Measurements from ENCODE around the gene EPHA7.
A peak's percentile ranks its signal among the peaks of the same experiment; 100 is the strongest.

EPHA7 gene

DNA sequence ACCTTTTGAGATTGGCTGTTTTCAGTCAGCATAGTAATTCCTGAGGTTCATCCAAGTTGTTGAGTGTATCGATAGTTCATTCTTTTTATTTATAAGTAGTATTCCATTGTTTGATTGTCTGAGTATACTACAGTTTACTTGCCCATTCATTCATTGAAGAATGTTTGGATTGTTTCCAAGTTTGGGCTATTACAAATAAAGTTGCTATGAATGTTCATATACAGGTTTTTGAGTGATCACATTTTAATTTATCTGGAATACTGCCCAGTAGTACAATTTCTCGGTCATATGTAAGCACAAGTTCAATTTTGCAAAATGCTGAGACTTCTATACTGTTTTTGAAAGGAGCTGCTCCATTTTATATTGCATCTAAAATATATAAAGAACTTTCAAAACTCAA, 14.2 kb upstream of the EPHA7 start:
- ChIA-PET CTCF (no interaction called here), POLR2A (no interaction called here)
- H3K4me3 ChIP-seq (ENCODE audit: low read depth, low read length), result no peak overlapping the region
- DNase-seq (ENCODE audit: low read depth, low spot score), result no peak
- TF ChIP-seq, protein P1, sequence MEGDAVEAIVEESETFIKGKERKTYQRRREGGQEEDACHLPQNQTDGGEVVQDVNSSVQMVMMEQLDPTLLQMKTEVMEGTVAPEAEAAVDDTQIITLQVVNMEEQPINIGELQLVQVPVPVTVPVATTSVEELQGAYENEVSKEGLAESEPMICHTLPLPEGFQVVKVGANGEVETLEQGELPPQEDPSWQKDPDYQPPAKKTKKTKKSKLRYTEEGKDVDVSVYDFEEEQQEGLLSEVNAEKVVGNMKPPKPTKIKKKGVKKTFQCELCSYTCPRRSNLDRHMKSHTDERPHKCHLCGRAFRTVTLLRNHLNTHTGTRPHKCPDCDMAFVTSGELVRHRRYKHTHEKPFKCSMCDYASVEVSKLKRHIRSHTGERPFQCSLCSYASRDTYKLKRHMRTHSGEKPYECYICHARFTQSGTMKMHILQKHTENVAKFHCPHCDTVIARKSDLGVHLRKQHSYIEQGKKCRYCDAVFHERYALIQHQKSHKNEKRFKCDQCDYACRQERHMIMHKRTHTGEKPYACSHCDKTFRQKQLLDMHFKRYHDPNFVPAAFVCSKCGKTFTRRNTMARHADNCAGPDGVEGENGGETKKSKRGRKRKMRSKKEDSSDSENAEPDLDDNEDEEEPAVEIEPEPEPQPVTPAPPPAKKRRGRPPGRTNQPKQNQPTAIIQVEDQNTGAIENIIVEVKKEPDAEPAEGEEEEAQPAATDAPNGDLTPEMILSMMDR (IDR thresholded peaks at IDR 0.05; ENCODE audit: insufficient read depth, low read length, missing control alignments), result no peak

DNA sequence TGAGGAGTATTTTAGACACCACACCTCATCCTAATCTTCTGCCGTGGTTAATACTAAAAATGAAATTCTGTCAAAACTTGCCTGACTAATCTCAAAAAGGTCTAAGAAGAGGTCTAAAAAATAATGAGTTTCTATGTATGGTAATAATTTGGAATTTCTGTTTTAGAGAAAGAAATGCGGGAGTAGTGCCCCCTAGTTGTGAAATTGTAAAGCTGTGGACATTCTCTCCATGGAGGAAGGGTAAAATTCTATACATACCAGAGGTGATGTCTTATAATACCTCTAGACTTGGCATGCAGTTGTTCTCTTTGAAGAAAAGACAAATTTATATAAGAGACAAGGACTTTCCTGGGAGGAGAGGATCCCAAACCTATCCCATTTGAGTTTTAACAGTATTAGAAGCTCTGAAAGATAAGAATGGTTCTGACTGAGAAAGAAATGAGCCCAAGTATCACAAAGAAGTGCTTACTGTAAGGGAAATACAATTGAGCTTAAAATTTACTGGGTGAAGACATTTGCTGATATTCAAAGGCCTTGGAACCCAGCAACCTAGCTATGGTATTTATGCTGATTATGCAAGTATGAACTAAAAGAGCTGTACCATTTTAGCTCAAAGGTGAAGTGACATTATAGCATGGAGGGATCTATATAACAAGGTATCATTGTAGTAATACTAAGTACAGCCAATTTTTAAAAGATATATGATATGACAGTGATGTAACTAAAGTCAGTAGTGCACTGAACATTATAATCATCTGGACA, 5.1 kb upstream of the EPHA7 start:
- DNase-seq (ENCODE audit: low read depth, low spot score), result no peak
- CTCF ChIA-PET, result interaction anchor here (1.4 kb wide), 1 partner anchor 1667 kb away, joined by 4 read pairs; no protein-coding TSS in a partner anchor
- POLR2A ChIA-PET, result no interaction called here
- no peak overlapping the region for H3K4me3 ChIP-seq (ENCODE audit: low read depth, low read length)
- TF ChIP-seq, protein P1 (IDR thresholded peaks at IDR 0.05; ENCODE audit: insufficient read depth, low read length, missing control alignments), result no peak

DNA sequence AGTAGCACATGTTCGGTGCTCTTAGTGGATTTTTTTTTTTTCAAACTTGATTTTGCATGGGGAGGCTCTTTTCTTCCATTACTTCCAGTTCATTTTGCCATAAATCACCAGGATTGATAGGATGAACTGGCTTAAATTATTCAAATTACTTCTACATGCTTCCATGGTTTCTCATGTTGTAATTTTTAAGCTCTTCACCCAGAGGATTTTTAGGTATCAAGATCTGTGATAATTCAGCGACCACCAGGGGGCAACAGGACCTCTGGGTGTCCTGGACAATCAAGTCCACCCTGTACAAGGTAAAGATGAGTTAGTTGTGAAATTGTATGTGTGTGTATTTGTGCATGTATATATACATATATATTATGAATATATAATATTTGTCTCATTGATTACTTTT, 4.2 kb upstream of the EPHA7 start:
- H3K4me3 ChIP-seq (ENCODE audit: low read depth, low read length), result no peak overlapping the region
- TF ChIP-seq, protein P1 (IDR thresholded peaks at IDR 0.05; ENCODE audit: insufficient read depth, low read length, missing control alignments), result peak; percentile 18
- POLR2A ChIA-PET, result no interaction called here
- DNase-seq (ENCODE audit: low read depth, low spot score), result no peak
- CTCF ChIA-PET, result interaction anchor here (1.4 kb wide), 1 partner anchor 1668 kb away, joined by 4 read pairs; no protein-coding TSS in a partner anchor

DNA sequence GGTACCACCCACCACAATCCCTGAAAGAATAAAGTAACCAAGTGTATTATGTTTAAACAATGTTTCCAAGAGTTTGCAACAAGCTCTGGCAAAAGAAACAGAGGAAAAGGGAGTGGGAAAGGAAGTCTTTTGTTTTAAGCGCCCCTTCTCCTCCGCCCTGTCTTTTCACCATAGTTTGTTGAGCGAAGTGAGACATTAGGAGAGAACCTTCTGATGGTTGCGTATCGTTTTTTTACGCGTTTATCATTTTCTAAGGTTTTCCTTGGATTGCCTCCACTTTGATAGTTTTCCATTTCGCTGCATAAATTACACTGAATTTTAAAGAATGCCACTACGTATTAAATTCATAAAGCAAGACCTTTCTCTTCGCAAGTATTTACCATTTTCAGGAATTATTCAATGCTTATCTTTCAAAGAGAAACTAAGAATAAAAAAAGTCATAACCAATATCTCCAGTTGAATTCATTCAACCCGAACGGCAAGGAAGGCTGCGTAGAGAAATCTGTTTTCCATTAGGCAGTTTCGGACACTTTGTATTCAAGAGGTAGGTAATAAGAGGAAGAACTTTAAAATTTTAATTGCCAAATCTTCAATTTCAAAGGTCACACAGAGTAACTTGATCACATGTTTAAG, 920 bp upstream of the EPHA7 start:
- CTCF ChIA-PET, result no interaction called here

DNA sequence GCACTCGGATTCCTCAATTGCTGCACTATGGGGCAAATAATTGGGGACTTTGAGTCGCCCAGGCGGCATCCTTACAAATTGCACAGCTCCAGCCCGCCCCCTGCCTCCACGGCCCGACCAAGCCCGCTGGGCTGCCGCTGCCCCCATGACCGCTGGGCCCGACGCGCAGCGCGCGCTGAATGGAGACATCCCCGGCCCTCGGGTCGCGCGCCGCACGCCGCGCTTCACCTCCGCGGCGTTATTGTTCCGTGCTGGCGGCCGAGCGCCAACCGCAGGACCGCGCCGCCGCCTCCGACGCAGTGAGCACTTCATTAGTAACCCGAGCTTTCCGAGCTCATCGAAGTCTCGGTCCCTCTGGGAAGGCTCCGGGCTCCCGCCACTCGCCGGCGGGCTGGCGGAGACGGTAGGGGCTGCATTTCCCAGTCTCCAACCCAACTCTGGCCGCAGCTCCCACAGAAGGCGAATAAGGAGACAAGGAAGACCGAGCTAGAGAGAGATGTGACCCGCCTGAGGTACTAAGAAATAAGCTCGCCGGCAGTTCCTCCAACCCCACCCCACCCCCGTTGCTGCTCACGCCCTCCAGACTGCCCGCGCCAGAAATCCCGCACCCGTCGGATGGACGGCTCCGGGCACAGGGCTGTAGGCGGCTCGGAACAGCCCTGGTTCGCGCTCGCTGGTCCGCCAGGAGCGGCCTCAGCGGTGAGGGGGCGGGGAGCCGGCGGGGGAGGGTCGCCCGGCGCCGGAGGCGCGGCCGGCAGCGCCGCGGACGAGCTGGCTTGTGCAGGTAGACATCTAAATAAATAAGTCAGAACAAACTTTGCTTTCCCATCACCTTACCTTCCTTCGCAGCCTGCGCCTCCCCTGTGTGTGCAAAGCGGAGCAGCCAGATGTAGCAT, 703 bp downstream of the EPHA7 start:
- no peak for DNase-seq (ENCODE audit: low read depth, low spot score)
- peak overlapping the region; percentile 45 for H3K4me3 ChIP-seq (ENCODE audit: low read depth, low read length)
- TF ChIP-seq, protein P1 (IDR thresholded peaks at IDR 0.05; ENCODE audit: insufficient read depth, low read length, missing control alignments), result no peak
- CTCF ChIA-PET, result no interaction called here
- POLR2A ChIA-PET, result no interaction called here

More for the DNA sequence above, 920 bp upstream of the EPHA7 start:
- no peak for DNase-seq (ENCODE audit: low read depth, low spot score)
- no peak overlapping the region for H3K4me3 ChIP-seq (ENCODE audit: low read depth, low read length)
- TF ChIP-seq, protein P1 (IDR thresholded peaks at IDR 0.05; ENCODE audit: insufficient read depth, low read length, missing control alignments), result no peak
- POLR2A ChIA-PET, result no interaction called here

DNA sequence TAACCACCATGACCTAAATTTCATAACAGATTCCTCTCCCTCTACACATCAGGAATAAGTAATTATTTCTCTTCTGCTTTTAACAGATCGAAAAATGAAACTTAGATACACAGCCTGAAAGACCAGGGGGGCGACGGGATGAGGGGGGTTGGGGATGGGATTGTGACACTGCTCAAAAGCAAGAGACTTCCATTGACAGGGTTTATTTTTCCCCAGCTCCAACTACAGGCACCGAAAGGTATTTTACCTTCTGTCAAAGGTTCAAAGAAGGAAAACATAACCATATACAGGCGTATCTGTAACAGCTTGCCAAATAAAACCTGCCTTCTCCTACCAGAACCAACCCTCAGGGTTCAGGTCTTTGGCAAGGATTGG, 1.3 kb downstream of the EPHA7 start:
- no peak for DNase-seq (ENCODE audit: low read depth, low spot score)
- no peak overlapping the region for H3K4me3 ChIP-seq (ENCODE audit: low read depth, low read length)
- POLR2A ChIA-PET, result no interaction called here
- TF ChIP-seq, protein P1 (IDR thresholded peaks at IDR 0.05; ENCODE audit: insufficient read depth, low read length, missing control alignments), result no peak
- CTCF ChIA-PET, result no interaction called here
